CD1c-positive myeloid dendritic cell (primary cell): Measurements from ENCODE around the gene HLA-DPB1.
A peak's percentile ranks its signal among the peaks of the same experiment; 100 is the strongest.
"Not testable (repeated sequence)": the region's sequence is repeated elsewhere in the genome, so short reads cannot be mapped to it uniquely, and the experiment has no call there.

Source experiments
- DNase-seq: peaks from one replicate; pipeline ENCODE4 v3.0.0-alpha.2; 2016; ENCODE audit errors: extremely low spot score

Gene HLA-DPB1

DNA sequence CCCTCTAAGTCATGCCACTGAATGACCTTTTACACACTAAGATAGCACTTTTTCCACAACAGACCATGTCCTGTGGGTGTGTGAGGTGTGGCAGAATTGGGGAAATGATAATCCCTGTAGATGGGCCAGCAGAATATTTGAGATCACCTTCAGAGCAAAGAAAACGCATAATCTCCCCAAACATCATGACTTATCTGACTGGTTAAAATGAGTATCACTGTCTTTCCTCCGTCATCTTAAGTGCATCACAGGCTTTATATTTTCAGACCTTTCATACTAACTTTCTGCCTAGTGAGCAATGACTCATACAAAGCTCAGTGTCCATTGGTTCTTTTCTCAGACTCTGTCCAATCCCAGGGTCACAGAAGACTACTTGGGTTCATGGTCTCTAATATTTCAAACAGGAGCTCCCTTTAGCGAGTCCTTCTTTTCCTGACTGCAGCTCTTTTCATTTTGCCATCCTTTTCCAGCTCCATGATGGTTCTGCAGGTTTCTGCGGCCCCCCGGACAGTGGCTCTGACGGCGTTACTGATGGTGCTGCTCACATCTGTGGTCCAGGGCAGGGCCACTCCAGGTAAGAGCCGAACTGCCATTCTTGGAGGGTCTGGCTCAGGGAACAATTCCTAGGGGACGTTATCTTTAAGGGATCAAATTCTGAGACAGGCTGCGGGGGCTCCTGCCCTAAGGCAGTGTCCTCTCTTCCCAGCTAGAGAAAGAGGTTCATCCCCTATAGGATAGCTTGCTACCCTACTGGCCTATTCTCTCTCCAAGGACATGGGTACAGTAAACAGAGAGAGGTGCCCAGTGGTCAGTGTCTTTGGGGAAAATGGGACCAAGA is at the start of gene HLA-DPB1:
HLA-DPB1 (plus strand) TSS at position 423 of the 838 bp plus-strand sequence; CDS start at position 475, 52 bp downstream.
- peak; percentile 95 for DNase-seq

DNA sequence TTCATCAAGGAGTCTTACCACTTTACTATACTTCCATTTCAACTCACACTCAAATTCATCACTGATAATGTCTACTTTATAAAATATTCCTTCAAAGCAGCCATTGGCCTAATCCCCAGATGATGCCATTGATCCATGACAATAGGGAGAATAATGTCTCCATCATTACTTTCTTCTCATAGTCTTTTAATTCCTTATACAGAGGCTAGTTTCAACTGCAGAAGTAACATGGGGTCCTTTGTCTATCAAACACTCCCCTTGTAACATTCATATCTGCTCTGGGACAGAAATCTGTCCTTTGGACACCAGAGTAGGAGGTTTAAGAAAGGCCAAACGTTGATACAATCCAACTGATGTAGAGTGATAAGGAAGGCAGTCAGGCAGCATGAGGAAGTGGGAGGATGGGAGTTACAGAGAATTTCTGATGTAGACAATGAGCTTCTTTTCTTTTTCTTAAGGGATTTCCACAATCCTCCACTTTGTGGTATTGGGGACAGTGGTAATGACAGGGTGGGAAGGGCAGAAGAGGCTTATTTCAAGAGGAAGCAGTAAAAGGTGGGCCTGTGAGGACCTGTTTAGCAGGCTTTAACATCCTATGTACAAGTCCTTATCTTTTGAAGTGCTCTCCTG is 47.5 kb upstream of the HLA-DPB1 start:
- DNase-seq, result peak; percentile 71

DNA sequence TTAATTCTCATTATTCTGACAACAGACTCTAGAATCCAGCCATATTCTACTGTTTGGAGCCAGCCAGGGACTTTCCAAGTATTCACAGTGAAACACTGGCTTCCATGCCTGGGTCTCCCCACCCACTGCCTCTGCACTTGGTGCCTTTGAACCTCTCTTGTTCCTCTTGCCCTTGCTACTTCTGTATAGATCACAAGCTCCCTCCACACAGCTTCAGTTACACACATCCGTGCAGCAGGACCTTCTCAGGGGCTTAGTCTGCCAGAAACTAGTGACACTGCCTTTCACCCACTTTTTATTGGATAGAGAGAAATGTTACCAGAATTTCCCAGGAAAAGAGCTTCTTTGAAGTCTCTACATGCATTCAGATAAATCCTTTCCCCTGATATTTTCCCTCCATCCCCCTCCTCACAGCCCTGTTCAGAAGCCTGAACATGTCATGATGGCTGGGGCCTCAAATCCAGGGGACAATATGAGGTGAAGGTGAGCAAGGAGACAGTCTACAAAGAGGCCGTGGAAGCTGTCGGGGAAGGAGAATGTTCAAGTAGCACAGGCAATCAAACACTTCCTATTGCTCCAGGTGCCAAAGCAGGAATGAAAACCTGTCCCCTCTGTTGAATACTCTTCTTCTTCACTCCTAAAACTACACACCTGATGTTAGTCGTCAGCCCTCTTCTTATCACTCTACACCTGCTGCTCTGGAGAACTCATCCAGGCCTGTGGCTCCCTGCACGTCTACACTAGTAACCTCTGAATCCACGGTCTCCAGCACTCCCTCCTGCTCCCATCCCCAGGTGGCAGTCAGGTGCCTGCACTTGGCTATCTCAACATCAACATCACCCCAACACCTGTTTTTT is 46.2 kb upstream of the HLA-DPB1 start:
- DNase-seq, result peak; percentile 96

DNA sequence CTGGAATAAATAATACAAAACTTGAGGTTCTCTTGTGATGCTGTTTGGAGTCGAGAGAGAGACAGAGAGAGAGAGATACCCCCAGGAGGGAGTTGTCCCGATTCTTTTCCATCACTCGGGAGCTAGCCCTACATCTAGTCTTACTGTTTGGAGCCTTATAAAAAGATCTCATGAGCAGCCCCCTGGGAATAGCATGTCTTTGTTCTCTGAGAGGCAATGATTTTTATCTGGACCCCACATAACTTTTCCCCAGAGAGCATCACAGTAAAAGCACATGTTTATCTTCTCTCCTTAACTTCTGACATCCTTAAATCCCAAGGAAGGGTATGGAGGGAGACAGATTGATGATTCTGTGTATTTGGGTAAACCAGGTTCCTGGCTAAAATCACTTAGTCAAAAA is 45.5 kb upstream of the HLA-DPB1 start:
- DNase-seq, result no peak

DNA sequence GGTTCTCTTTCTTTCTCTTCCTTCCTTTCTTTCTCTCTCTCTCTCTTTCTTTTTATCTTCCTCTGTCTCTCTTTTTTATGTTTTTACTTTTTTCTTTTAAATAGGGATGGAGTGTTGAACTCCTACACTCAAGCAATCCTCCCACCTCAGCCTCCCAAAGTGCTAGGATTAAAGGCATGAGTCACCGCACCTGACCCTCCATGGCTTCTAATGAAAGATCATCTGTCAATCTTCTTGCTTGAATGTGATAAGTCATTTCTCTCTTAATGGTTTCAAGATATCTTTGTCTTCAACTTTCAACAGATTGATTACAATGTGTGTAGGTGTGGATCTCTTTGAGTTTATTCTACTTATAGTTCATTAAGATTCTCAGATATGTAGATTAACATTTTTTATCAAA is 41.2 kb upstream of the HLA-DPB1 start:
- no peak for DNase-seq

DNA sequence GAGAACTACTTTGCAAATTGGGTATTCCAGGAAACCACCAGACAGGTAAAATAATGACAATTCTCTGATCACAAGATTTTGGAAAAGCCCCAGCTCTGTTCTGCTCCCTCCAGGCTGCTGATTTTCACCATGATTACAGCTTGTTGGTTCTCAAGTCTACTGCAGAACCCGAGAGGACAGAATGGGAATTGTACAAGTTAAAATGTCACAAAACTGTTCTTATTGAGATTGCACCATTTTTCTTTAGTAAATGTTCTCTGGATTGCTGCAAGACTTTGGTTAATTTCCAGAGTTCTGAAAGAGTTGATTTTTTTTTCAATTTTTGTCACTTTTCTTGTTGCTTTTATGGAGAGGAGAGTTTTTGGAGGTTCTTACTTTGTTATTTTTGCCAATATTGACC is 39.3 kb upstream of the HLA-DPB1 start:
- DNase-seq, result no peak

DNA sequence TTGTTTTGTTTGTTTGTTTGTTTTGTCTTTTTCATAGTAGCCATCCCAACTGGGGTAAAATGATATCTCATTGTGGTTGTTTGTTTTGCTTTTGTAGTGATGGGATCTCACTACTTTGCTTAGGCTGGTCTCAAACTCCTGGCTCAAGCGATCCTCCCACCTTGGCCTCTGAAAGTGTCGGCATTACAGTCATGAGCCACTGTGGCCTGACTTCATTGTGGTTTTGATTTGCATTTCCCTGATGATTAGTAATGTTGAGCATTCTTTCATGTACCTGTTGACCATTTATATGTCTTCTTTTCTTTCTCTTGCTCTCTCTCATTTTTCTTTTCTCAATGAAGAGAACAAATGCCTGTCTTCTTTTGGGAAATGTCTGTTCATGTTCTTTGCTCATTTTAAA is 35.6 kb upstream of the HLA-DPB1 start:
- DNase-seq, result no peak

DNA sequence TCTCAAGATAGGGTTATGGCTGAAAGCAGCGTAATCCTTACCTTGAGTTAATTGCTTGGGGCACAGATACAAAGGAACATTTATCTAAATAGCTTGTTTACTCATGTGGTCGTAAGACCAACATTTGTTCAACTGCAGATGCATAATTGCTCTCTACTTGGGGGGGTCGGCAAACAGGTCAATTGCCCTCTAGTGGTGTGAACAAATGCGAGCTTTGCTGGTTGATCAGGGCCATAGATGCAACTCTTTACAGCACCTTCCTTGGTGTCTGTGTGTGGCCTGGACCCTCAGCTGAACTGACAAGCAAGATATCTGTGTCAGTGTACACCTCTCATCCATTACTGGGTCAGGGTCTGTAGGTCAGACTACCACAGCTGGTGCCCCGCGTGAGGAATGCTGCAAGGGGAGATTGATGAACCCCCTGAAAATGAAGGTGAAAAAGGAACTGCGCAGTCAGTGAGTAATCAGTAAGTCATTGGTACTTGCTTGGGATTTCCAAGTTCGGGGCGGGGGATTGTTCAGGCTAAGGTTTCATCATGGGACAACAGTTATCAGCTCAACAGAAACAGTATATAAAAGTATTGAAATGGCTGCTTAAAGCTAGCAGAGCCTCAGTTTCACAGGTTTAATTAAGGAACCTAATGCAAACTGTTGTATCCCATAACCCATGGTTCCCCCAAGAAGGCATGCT is 26.3 kb upstream of the HLA-DPB1 start:
- no peak for DNase-seq

DNA sequence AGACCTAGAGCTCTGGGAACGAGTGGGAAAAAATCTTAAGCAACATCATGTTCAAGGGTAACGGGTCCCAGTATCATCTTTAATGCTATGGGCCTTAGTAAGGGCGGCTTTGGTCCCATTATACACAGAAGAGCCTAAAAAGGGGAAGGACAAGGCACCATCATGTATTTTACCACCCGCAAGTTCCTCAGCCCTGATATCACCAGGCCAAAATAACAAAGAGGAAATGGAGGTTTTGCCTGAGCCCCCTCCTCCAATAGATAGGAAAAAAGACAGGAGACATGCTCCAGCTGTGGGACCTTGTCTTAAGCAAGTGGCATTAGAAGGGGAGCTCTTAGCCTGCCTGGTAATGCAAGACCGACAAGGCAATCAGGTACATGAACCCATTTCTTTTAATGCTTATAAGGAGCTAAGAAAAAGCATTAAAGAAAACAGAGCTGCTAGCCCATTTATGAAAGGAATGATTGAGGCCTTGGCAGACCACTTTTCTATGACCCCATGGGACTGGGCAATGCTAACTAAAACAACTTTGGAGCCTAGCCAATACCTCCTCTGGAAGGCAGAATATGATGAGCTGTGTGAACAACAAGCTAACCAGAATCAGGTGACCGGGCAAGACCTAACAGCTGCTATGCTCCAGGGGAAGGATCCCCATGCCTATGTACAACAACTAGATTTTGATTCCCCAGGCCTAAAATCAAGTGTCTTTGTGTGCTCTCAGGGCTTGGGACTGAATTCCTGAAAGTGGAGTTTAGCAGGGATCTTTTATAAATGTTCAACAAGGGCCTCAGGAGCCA is 25.6 kb upstream of the HLA-DPB1 start:
- peak; percentile 57 for DNase-seq

DNA sequence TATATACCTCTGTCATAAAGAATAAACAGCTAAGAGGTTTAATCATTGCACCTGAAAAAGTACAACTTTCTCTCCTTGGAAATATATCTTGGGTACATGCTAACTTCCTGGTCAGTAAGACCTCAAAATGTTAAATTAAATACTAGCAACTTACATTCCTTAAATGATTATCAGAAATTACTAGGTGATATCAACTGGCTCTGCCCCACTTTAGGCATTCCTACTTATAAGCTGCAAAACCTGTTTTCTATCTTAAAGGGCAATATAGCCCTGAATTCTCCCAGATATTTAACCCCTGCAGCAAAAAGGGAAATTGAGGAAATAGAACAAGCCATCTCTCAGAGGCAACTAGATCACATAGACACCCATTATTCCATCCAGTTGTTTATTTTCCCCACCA is 23.2 kb upstream of the HLA-DPB1 start:
- DNase-seq, result no peak

DNA sequence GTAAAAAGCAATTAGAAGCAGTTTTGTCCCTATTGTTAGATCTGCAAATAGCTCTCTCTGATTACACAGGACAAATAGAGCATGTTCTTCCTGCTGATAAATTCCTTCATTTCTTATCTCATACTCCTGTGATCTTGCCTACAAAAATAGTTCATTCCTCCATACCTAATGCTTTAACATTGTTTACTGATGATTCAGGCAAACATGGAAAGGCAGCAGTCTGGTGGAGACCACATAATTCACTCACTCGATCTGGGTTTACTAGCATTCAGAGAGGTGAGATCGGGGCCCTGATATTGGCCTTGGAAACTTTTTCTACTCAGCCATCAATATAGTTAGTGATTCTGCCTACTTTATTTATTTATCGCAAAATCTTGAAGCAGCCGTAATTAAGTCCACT is 22.6 kb upstream of the HLA-DPB1 start:
- DNase-seq, result no peak

DNA sequence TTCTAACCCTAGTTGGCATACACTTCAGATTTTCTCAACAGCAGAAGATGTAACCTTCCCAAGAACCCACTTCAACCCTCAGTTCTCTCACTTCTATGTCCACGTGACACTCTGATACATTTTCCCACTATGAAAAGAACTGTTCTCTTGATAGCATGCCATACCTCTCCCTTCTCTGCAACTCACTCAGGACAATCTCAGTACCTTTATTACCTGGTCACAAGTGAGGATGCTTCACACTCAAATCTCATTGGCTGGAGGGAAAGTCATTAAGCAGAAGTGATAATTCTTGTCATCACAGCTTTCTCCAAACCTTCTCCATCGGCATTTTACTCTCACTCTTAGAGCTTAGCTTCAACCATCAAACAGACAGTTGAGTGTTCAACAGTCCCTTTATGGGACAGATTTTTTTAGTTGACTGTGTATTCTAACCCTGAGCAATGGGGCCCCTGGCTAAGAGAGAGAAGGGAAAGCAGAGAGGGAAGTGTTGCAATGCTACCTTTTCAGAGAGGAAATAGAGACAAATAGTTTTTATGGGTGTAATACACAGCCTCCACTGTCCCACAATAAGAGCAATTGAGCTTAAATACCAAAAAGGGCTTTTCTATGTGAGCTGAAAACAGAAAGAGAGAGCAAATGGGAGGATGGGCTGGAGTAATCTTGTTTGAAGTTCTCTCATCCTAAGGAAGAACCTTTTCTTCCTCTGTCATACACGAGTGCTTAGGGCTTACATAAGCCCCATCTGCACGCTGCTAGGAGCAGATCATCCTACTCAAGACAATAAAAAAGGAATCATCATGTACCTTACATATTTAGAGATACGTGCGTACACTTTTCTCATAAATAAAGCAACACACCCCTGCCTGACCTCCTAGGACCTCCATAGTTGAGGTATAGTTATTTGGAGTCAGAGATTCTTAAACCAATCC is 18.3 kb upstream of the HLA-DPB1 start:
- DNase-seq, result peak; percentile 32

DNA sequence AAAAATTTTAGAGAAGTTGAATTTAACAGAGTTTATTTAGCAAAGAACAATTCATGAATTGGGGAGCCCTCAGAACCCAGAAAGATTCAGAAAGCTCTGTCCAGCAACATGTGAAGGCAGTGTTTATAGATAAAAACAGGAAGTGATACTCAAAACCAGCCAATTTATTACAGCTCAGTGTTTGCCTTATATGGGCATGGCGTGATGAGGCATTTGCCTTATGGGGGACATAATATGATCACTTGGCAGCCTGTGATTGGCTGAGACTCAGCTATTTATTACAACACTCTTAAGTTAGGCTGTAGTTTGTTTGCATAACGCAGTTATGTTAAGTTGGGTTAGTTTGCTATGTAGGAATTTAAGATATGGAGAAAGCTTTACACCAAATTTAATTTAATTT is 13.8 kb upstream of the HLA-DPB1 start:
- peak; percentile 92 for DNase-seq

DNA sequence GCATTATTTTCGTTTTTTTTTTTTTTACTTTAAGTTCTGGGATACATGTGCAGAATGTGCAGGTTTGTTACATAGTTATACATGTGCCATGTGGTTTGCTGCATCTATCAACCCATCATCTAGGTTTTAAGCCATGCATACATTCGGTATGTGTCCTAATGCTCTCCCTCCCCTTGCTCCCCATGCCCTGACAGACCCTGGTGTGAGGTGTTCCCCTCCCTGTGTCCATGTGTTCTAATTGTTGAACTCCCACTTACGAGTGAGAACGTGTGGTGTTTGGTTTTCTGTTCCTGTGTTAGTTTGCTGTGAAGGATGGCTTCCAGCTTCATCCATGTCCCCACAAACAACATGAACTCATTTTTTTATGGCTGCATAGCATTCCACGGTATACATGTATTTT is 12.4 kb upstream of the HLA-DPB1 start:
- DNase-seq, result not testable (repeated sequence)

DNA sequence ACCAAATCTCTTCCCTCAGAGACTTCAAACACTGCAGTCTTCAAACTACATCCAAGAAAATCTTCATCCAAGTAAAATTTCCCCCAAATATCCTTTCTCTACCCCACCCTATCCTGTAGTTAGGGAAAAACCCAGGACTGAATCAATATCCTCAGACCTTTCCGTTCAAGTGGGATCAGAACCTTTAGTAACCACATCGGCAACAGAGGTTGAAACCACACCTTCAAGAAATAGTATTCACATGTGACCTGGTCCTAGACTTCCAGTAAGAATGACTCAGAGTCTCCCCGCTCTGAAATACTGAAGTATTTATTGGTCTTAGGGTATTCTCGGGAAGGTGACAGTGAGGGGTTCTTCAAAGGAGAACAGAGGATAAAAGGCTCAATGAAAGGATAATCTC is 11.1 kb upstream of the HLA-DPB1 start:
- DNase-seq, result no peak

DNA sequence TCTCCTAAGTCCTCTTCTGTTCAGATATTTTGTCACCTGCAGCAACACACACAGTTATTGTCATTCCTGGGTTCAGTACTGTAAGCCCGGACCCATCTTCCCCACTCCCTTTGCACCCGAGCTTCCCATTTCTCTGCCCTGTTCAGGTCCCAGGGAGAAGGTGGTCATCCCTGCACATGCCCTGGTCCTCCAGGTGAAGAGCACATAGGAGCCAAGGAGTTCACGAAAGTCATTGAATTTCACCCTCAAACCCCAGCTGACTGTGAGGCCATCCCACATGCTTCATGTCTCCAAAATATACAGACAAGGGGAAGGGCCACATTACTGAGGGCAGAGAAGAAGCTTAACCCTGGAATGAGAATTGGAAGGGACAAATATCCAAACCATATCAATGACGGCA is 10.5 kb upstream of the HLA-DPB1 start:
- DNase-seq, result no peak

DNA sequence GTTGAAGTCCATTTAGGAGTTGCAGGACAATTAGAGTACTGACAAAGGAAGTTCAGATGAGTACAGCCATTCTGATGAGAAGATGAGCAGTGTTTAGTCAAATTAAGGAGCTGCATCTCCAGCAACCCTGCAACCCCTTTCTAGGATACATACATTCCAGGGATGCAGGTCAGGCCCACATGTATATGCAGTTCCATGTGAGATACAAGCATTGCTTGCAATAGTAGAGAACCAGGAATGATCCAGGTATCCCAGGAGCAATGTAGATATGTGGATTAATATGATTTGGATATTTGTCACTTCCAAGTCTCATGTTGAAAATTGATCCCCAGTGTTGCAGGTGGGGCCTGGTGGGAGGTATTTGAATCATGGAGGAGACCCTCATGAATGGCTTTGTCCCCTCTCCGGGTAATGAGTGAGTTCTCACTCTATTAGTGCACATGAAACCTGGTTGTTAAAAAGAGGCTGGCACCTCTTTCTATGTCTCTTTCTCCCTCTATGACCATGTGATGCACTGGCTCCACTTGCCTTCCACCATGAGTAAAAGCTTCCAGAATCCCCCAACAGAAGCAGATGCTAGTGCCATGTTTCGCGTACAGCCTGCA is 8.8 kb upstream of the HLA-DPB1 start:
- DNase-seq, result no peak

DNA sequence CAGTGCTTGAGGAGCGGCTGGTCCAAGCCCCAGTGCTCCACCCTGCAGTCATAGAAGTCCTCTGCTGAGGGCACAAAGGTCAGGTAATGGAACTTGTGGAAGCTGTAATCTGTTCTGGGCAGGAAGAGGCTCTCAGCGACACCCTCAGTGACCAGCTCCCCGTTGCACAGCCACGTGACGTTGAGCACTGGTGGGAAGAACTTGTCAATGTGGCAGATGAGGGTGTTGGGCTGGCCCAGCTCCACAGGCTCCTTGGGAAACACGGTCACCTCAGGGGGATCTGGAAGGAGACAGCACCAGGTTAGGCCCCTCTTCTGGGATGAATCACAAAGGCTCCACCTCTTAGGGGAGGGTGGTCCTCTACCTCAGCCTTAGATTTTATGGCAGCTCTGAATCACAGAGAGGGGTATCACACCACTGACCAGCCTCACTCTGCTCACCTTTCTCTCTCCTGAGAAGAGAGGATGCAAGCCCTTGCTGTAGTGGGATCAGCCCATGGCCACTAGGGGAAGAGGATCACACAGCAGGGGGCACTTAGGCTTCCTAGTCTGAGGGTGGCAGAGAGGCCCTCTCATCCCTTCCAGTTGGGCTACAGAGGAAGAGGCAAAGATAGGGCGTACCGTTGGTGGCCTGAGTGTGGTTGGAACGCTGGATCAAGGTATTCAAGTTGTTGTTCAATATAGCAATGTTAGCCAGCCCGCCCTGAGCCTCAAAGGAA is 6.6 kb upstream of the HLA-DPB1 start:
- no peak for DNase-seq

DNA sequence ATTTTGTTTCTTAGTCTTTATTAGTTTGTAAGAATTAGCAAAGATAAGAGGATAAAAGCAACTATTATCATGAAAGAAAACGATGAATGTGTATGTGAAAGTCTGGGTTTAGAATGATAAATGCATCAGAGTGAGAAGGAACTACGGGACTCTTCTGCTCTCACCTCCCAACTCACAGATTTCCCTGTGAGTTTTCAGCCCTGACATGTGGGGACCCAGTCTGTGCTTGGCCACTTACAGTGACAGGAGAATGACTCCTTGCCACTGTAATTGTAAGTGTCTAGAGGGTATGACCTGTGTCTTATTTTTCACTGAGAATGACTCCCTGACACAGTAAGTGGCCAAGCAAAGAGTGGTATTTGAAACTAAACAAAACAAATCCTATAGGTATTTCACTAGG is 4.9 kb upstream of the HLA-DPB1 start:
- no peak for DNase-seq
